Neural progenitor cell (in vitro differentiated cells): ENCODE measurements around the gene GCNA. TPM values are rescaled to one million over a fixed set of nuclear protein-coding genes. Genes with fewer than 3 reads are reported as not detected.

Experiments
- DNase-seq: peaks from one replicate; pipeline ENCODE4 v3.0.0-alpha.2; 2016; ENCODE audit warnings: low spot score
- H2AFZ ChIP-seq: fragments of 200-600 bp; sonication (generic); replicated peaks from 2 replicates; pipeline ENCODE4 v1.6.1; 2016; ENCODE audit warnings: antibody characterized with exemption
- H3F3A ChIP-seq: fragments of 200-600 bp; sonication (generic); 2 replicates; pipeline ENCODE4 v1.6.1; 2016; ENCODE audit warnings: antibody characterized with exemption, low read depth
- H3K27ac ChIP-seq: fragments of 200-600 bp; sonication (generic); 2 replicates; pipeline ENCODE4 v1.5.1; 2016; ENCODE audit warnings: mild to moderate bottlenecking
- H3K27me3 ChIP-seq: fragments of 200-600 bp; sonication (generic); 2 replicates; pipeline ENCODE4 v1.6.1; 2016; ENCODE audit warnings: mild to moderate bottlenecking, moderate library complexity
- H3K36me3 ChIP-seq: fragments of 200-600 bp; sonication (generic); 2 replicates; pipeline ENCODE4 v1.5.1; 2016
- H3K4me1 ChIP-seq: fragments of 200-600 bp; sonication (generic); 2 replicates; pipeline ENCODE4 v1.6.1; 2016; ENCODE audit warnings: mixed run types
- H3K4me2 ChIP-seq: fragments of 200-600 bp; sonication (generic); 2 replicates; pipeline ENCODE4 v1.6.1; 2016
- H3K4me3 ChIP-seq: fragments of 200-600 bp; sonication (generic); 2 replicates; pipeline ENCODE4 v1.5.1; 2016
- H3K79me2 ChIP-seq: fragments of 200-600 bp; sonication (generic); 2 replicates; pipeline ENCODE4 v1.6.1; 2016; ENCODE audit warnings: low read depth
- H3K9ac ChIP-seq: fragments of 200-600 bp; sonication (generic); 2 replicates; pipeline ENCODE4 v1.6.1; 2016
- H3K9me3 ChIP-seq: fragments of 200-600 bp; sonication (generic); 2 replicates; pipeline ENCODE4 v1.5.1; 2016; ENCODE audit warnings: low read depth
- H4K20me1 ChIP-seq: fragments of 200-600 bp; sonication (generic); 2 replicates; pipeline ENCODE4 v1.6.1; 2016; ENCODE audit warnings: low read depth
- H3K27ac Mint-ChIP-seq: 3 replicates; pipeline ENCODE4 v1.8.0; 2021; ENCODE audit warnings: mixed read lengths
- H3K27me3 Mint-ChIP-seq: 2 replicates; pipeline ENCODE4 v1.8.0; 2022; ENCODE audit warnings: low read depth, mild to moderate bottlenecking, inconsistent platforms, moderate library complexity, mixed read lengths; ENCODE audit not compliant: insufficient read depth
- H3K36me3 Mint-ChIP-seq: 3 replicates; pipeline ENCODE4 v1.8.0; 2021; ENCODE audit warnings: mixed read lengths
- H3K4me1 Mint-ChIP-seq: 3 replicates; pipeline ENCODE4 v1.8.0; 2021; ENCODE audit warnings: mixed read lengths
- H3K4me3 Mint-ChIP-seq: 3 replicates; pipeline ENCODE4 v1.8.0; 2021; ENCODE audit warnings: mild to moderate bottlenecking, moderate library complexity, mixed read lengths
- H3K9me3 Mint-ChIP-seq: 3 replicates; pipeline ENCODE4 v1.8.0; 2020; ENCODE audit warnings: mixed read lengths
- EZH2 ChIP-seq: fragments of 200-600 bp; sonication (generic); IDR thresholded peaks from 2 replicates; pipeline ENCODE4 v1.6.1; 2017; ENCODE audit warnings: antibody characterized with exemption, mild to moderate bottlenecking, moderate library complexity
- EZH2phosphoT487 ChIP-seq: fragments of 200-600 bp; sonication (generic); IDR thresholded peaks from 2 replicates; pipeline ENCODE4 v1.6.1; 2017; ENCODE audit warnings: antibody characterized with exemption
- total RNA-seq: library from RNA; depleted of rRNA; stranded (reverse); fragments of >200 nt; gene quantifications from 2 replicates; pipeline ENCODE4 v1.2.3, GENCODE V29; 2015; ENCODE audit warnings: low replicate concordance
- TF ChIP-seq, protein P1 (sequence below): fragments of 200-600 bp; sonication (generic); IDR thresholded peaks from 2 replicates; pipeline ENCODE4 v1.5.1; 2017; ENCODE audit warnings: antibody characterized with exemption, mild to moderate bottlenecking

The GCNA gene
- total RNA-seq, 1 donor from 2014 or later: 0.97 TPM

GRCh38 chrX:71636438-71637252 lies 58.4 kb downstream of the GCNA start:
- Histone ChIP-seq H3K36me3 (no peaks in the 10 kb centered on the region), H4K20me1 (no peaks in the 10 kb centered on the region), H3F3A (no peaks in the 10 kb centered on the region), H3K4me2 (no peak overlapping the region), H3K4me3 (no peak overlapping the region), H3K9me3 (no peaks in the 10 kb centered on the region), H3K9ac (no peak overlapping the region), H2AFZ (no peak overlapping the region), H3K27ac (no peak overlapping the region), H3K27me3 (no peaks in the 10 kb centered on the region), H3K79me2 (no peaks in the 10 kb centered on the region), H3K4me1 (no peaks in the 10 kb centered on the region)
- Mint-ChIP-seq H3K4me1 (no peaks in the 10 kb centered on the region), H3K36me3 (no peaks in the 10 kb centered on the region), H3K9me3 (peaks cover 7% of the 10 kb centered on the region), H3K4me3 (no peak overlapping the region), H3K27me3 (peaks cover 3% of the 10 kb centered on the region), H3K27ac (no peak overlapping the region)
- no peak for DNase-seq
- TF ChIP-seq, protein P1, sequence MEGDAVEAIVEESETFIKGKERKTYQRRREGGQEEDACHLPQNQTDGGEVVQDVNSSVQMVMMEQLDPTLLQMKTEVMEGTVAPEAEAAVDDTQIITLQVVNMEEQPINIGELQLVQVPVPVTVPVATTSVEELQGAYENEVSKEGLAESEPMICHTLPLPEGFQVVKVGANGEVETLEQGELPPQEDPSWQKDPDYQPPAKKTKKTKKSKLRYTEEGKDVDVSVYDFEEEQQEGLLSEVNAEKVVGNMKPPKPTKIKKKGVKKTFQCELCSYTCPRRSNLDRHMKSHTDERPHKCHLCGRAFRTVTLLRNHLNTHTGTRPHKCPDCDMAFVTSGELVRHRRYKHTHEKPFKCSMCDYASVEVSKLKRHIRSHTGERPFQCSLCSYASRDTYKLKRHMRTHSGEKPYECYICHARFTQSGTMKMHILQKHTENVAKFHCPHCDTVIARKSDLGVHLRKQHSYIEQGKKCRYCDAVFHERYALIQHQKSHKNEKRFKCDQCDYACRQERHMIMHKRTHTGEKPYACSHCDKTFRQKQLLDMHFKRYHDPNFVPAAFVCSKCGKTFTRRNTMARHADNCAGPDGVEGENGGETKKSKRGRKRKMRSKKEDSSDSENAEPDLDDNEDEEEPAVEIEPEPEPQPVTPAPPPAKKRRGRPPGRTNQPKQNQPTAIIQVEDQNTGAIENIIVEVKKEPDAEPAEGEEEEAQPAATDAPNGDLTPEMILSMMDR: no peak
- TF ChIP-seq EZH2 (no peak), EZH2phosphoT487 (no peak)

GRCh38 chrX:71637253-71637618 lies 59.0 kb downstream of the GCNA start:
- no peaks in the 10 kb centered on the region for H3K36me3 ChIP-seq
- H3K27me3 Mint-ChIP-seq: peaks cover 3% of the 10 kb centered on the region
- no peaks in the 10 kb centered on the region for H4K20me1 ChIP-seq
- H3K36me3 Mint-ChIP-seq: no peaks in the 10 kb centered on the region
- no peaks in the 10 kb centered on the region for H3K4me1 Mint-ChIP-seq
- no peak overlapping the region for H2AFZ ChIP-seq
- H3K9me3 Mint-ChIP-seq: peaks cover 7% of the 10 kb centered on the region
- H3K9me3 ChIP-seq: no peaks in the 10 kb centered on the region
- H3K27me3 ChIP-seq: no peaks in the 10 kb centered on the region
- H3K79me2 ChIP-seq: no peaks in the 10 kb centered on the region
- no peak overlapping the region for H3K4me3 Mint-ChIP-seq
- no peak overlapping the region for H3K4me2 ChIP-seq
- no peaks in the 10 kb centered on the region for H3K4me1 ChIP-seq
- no peak for DNase-seq
- H3K4me3 ChIP-seq: no peak overlapping the region
- H3F3A ChIP-seq: no peaks in the 10 kb centered on the region
- no peak for TF ChIP-seq EZH2
- TF ChIP-seq, protein P1: no peak
- TF ChIP-seq EZH2phosphoT487: no peak
- no peak overlapping the region for H3K27ac Mint-ChIP-seq
- H3K9ac ChIP-seq: no peak overlapping the region
- no peak overlapping the region for H3K27ac ChIP-seq

DNA sequence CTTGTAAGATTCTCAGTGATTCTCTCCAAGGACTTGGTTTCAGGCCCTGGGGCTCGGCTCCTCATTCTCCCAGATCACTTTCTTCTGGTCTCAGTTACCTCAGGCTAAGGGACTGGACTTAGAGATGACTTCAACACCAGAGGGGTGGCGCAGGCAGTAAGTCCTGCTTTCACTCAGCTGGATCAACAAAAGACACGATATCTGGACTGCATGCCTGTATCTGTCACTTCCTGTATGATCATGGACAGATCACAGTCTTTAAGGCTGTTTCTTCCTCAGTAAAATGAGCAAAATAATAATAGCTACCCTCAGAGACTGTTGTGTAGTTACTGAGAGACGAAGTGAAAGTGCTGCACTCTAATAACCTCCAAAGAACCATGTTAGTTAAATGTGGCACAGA lies 59.6 kb downstream of the GCNA start:
- DNase-seq: no peak
- no peak overlapping the region for H3K4me2 ChIP-seq
- Mint-ChIP-seq H3K4me1 (no peaks in the 10 kb centered on the region), H3K27me3 (no peaks in the 10 kb centered on the region), H3K27ac (no peak overlapping the region), H3K4me3 (no peak overlapping the region), H3K9me3 (peaks cover 7% of the 10 kb centered on the region), H3K36me3 (no peaks in the 10 kb centered on the region)
- H3K9me3 ChIP-seq: no peaks in the 10 kb centered on the region
- no peaks in the 10 kb centered on the region for H3F3A ChIP-seq
- H2AFZ ChIP-seq: no peak overlapping the region
- no peak overlapping the region for H3K9ac ChIP-seq
- H3K4me1 ChIP-seq: no peaks in the 10 kb centered on the region
- H4K20me1 ChIP-seq: no peaks in the 10 kb centered on the region
- H3K27me3 ChIP-seq: no peaks in the 10 kb centered on the region
- no peak overlapping the region for H3K4me3 ChIP-seq
- TF ChIP-seq, protein P1: no peak
- TF ChIP-seq EZH2phosphoT487: no peak
- TF ChIP-seq EZH2: no peak
- H3K36me3 ChIP-seq: no peaks in the 10 kb centered on the region
- H3K79me2 ChIP-seq: no peaks in the 10 kb centered on the region
- no peak overlapping the region for H3K27ac ChIP-seq
